ENCODE results near the gene TBK1.

Gene TBK1

DNA sequence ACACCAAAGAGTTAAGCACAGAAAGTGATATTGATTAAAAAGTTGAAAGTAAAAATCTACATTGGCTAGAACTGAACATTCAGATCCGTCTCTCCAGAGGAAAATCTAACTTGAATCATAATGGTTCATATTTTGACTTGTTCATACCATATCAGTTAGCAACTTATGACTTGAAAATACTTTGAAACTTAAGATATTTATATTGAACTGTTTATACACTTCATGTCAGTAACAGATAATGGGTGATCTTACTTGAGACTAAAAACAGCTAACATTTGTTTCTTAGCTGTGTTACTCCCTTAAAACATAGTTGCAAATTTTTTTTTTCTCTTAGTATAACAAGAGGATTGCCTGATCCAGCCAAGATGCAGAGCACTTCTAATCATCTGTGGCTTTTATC is 3.6 kb downstream of the TBK1 start:
- TF ChIP-seq, protein P1, sequence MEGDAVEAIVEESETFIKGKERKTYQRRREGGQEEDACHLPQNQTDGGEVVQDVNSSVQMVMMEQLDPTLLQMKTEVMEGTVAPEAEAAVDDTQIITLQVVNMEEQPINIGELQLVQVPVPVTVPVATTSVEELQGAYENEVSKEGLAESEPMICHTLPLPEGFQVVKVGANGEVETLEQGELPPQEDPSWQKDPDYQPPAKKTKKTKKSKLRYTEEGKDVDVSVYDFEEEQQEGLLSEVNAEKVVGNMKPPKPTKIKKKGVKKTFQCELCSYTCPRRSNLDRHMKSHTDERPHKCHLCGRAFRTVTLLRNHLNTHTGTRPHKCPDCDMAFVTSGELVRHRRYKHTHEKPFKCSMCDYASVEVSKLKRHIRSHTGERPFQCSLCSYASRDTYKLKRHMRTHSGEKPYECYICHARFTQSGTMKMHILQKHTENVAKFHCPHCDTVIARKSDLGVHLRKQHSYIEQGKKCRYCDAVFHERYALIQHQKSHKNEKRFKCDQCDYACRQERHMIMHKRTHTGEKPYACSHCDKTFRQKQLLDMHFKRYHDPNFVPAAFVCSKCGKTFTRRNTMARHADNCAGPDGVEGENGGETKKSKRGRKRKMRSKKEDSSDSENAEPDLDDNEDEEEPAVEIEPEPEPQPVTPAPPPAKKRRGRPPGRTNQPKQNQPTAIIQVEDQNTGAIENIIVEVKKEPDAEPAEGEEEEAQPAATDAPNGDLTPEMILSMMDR (IDR thresholded peaks at IDR 0.05; ENCODE audit: borderline replicate concordance, extremely low read depth, low read length, poor library complexity, severe bottlenecking) = no peak
- no peak for TF ChIP-seq EZH2 (IDR thresholded peaks at IDR 0.05; ENCODE audit: borderline replicate concordance, low read depth, low read length, severe bottlenecking)
- H3K4me1 ChIP-seq (ENCODE audit: insufficient read depth, low read length) = peaks cover 65% of the 10 kb centered on the region
- H2AFZ ChIP-seq (ENCODE audit: low read depth, low read length) = no peak overlapping the region
- no peak overlapping the region for H3K4me3 ChIP-seq (ENCODE audit: low read depth in 1 of 2, low read length in 2 of 2)
- peak overlapping the region; percentile 1; the same call in 1 of the 2 replicates for H3K27ac ChIP-seq (ENCODE audit: low read length)
- peaks cover 10% of the 10 kb centered on the region for H3K36me3 ChIP-seq (ENCODE audit: insufficient read depth, low read length)
- H3K9ac ChIP-seq (ENCODE audit: low read depth, low read length) = no peak overlapping the region
- H3K27me3 ChIP-seq (ENCODE audit: insufficient read depth, low read length, poor library complexity) = no peaks in the 10 kb centered on the region
- DNase-seq = no peak
- no peak for ATAC-seq (ENCODE audit: insufficient read depth, low read depth)
- peaks cover 88% of the 10 kb centered on the region for H3K79me2 ChIP-seq (ENCODE audit: insufficient read depth, low read length)
- H3K9me3 ChIP-seq (ENCODE audit: insufficient read depth, low read length, severe bottlenecking) = no peaks in the 10 kb centered on the region
- H3K4me2 ChIP-seq (ENCODE audit: insufficient read depth, low read length) = peak overlapping the region; percentile 12; the same call in 1 of the 2 replicates
- no peaks in the 10 kb centered on the region for H4K20me1 ChIP-seq (ENCODE audit: insufficient read depth, low read length)

DNA sequence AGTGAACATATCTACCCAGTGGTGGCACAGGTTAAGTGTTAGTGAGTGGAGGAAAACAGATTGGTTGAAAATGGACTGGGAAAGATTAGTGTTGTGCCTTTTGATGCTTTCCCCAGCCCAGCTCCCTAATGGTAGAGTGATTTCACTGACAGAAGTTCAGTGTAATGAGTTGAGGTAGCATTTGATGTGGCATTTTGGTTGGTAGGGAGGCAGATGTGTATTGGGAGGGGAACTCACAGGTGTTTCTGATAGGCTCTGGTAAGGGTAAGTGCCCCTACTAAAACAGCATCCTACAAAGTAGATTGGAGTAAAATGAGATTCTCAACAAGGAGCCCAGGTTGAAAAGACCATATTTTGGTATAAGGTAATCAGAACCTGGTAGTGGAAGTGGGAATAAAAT is 4.2 kb downstream of the TBK1 start:
- H2AFZ ChIP-seq (ENCODE audit: low read depth, low read length) = no peak overlapping the region
- TF ChIP-seq, protein P1 (IDR thresholded peaks at IDR 0.05; ENCODE audit: borderline replicate concordance, extremely low read depth, low read length, poor library complexity, severe bottlenecking) = no peak
- TF ChIP-seq EZH2 (IDR thresholded peaks at IDR 0.05; ENCODE audit: borderline replicate concordance, low read depth, low read length, severe bottlenecking) = no peak
- H3K9ac ChIP-seq (ENCODE audit: low read depth, low read length) = no peak overlapping the region
- peak overlapping the region; percentile 1; the same call in 1 of the 2 replicates for H3K27ac ChIP-seq (ENCODE audit: low read length)
- peak; percentile 41 for DNase-seq
- no peak overlapping the region for H3K4me2 ChIP-seq (ENCODE audit: insufficient read depth, low read length)
- no peaks in the 10 kb centered on the region for H4K20me1 ChIP-seq (ENCODE audit: insufficient read depth, low read length)
- no peaks in the 10 kb centered on the region for H3K9me3 ChIP-seq (ENCODE audit: insufficient read depth, low read length, severe bottlenecking)
- ATAC-seq (ENCODE audit: insufficient read depth, low read depth) = peak; percentile 59
- H3K4me1 ChIP-seq (ENCODE audit: insufficient read depth, low read length) = peaks cover 59% of the 10 kb centered on the region
- H3K27me3 ChIP-seq (ENCODE audit: insufficient read depth, low read length, poor library complexity) = no peaks in the 10 kb centered on the region
- peaks cover 91% of the 10 kb centered on the region for H3K79me2 ChIP-seq (ENCODE audit: insufficient read depth, low read length)
- H3K4me3 ChIP-seq (ENCODE audit: low read depth in 1 of 2, low read length in 2 of 2) = no peak overlapping the region
- H3K36me3 ChIP-seq (ENCODE audit: insufficient read depth, low read length) = peaks cover 10% of the 10 kb centered on the region

DNA sequence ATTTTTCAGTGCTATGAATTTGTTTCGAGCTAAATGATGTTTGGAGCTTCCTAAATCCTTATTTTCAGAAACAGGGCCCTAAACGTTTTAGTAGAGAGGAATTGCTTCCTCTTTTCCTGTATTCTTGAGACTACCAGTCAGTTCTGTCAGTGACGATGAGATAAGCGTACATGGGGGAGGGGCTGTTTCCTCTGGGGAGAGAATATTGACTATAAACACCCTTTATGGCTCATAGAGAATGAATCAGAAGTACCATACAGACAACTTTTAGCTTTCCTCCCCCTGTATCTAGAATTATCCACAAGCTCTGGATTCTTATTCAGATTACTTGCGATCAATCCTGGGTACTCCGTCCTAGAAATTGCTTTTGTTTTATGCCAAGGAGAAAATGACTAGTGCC is 5.1 kb downstream of the TBK1 start:
- 0 out of 2 replicates have a peak overlapping the region, but pooled peaks have one; percentile 3 for H3K27ac ChIP-seq (ENCODE audit: low read length)
- H3K9ac ChIP-seq (ENCODE audit: low read depth, low read length) = no peak overlapping the region
- TF ChIP-seq EZH2 (IDR thresholded peaks at IDR 0.05; ENCODE audit: borderline replicate concordance, low read depth, low read length, severe bottlenecking) = no peak
- TF ChIP-seq, protein P1 (IDR thresholded peaks at IDR 0.05; ENCODE audit: borderline replicate concordance, extremely low read depth, low read length, poor library complexity, severe bottlenecking) = no peak
- peak overlapping the region; percentile 29; the same call in 1 of the 2 replicates for H3K4me2 ChIP-seq (ENCODE audit: insufficient read depth, low read length)
- H3K27me3 ChIP-seq (ENCODE audit: insufficient read depth, low read length, poor library complexity) = no peaks in the 10 kb centered on the region
- no peaks in the 10 kb centered on the region for H4K20me1 ChIP-seq (ENCODE audit: insufficient read depth, low read length)
- DNase-seq (no peak), ATAC-seq (ENCODE audit: insufficient read depth, low read depth) (no peak)
- no peak overlapping the region for H2AFZ ChIP-seq (ENCODE audit: low read depth, low read length)
- H3K4me1 ChIP-seq (ENCODE audit: insufficient read depth, low read length) = peaks cover 54% of the 10 kb centered on the region
- peaks cover 90% of the 10 kb centered on the region for H3K79me2 ChIP-seq (ENCODE audit: insufficient read depth, low read length)
- no peak overlapping the region for H3K4me3 ChIP-seq (ENCODE audit: low read depth in 1 of 2, low read length in 2 of 2)
- no peaks in the 10 kb centered on the region for H3K9me3 ChIP-seq (ENCODE audit: insufficient read depth, low read length, severe bottlenecking)
- H3K36me3 ChIP-seq (ENCODE audit: insufficient read depth, low read length) = peaks cover 15% of the 10 kb centered on the region
